HG03045 (cell line): ENCODE data around the gene ACAD10.
A peak's percentile ranks its signal among the peaks of the same experiment; 100 is the strongest.
"Not testable (repeated sequence)": the region's sequence is repeated elsewhere in the genome, so short reads cannot be mapped to it uniquely, and the experiment has no call there.

Source experiments
- ATAC-seq: cut with Tn5 transposase; IDR thresholded peaks from one replicate; pipeline ENCODE4 v1.9.1; 2021; ENCODE audit warnings: mild to moderate bottlenecking, moderate library complexity; ENCODE audit not compliant: unreplicated experiment

Gene ACAD10

DNA sequence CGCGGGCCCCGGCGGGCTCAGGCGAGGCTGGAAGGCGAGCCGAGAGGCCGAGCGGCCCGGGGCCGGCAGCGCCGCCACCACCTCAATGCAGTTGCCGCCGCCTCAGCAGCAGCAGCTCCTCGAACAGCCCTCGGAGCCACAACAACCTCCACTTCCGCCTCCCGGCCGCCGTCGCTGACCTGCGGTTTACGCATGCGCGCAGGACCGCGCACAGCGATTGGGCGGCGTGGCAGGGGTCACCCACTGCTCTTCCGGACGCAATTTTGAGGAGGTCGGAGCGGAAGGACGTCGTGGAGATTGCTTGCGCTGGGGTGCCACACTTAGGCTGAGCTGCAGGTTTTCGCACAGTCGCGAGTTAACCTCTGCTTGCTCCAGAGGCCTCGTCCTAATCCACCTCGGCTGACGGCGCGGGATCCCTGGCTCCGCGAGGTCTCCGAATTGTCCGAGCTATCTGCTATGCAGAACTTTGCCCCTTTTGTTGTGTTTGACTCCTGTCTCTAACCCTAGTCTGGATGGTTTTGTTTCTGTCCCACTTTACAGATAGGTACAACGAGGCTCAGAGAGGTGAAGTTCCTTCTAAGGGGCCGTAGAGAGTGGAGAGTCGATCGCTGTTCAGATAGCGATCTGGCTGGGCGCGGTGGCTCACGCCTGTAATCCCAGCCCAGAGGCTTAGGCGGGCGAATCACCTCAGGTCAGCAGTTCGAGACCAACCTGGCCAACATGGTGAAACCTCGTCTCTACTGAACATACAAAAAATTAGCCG is at the start of gene ACAD10, which contains the start of gene BRAP:
Gene ACAD10 (plus strand): TSS at position 243 of the 763 bp plus-strand sequence. CDS start 6,657 bp downstream, outside the sequence.
Gene BRAP (minus strand): TSS at position 146 of the 763 bp plus-strand sequence. CDS start 164 bp downstream, outside the sequence.
- ATAC-seq = peak; percentile 94

DNA sequence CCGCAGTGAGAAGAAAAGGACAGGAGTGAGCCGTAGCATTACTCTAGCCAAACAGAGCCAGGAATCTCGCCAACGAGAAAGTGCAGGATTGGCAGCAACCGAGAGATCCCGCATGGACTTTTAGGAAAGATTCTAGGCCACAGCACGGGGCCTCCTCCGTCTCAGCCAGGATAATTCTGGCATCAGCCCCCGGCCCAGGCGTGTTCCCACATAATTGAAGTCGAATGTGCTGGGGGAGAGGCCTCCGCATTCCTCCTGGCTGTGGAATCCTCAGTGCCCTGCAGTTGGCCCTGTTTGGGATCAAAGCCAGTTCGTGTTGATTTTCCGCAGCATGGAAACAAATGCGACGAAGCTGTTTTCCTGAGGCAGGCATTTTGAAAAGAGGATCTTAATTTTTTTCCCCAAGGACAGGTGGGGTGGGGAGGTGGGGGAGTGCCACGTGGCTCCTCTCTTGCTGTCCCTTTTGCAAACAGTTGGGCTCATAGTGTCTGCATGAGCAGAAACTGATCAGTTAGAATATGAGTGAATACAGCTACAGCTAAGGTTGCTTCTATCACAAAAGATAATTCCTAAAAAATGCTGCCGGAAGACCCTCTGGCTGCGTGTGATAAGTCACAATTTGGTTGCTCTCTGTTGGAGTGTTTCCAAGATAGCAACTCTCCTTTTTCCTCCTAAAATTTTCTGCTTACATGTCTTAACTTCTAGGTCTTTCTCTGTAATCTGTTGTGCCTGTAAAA is 49.5 kb upstream of the ACAD10 start:
- no peak for ATAC-seq

GRCh38 chr12:111638556-111638955 is 47.3 kb upstream of the ACAD10 start:
- ATAC-seq = no peak

DNA sequence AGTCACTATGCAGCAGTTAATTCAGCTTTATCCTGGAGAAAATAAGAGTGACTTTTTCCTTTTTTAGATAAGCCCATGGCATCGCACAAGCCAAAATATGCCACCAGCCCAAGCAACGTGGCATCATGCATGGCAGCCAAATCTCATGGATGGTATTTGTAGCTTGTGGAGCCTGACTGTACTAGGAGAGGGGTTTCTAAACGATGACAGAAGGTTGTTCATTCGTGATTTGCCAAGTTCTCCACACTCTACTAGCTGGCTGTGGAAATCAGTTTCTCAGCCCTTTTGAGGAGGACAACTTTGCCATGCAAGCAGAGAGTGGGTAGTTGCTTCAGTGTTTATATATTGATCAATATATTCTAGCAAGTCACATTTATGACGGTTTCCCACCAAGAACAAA is 45.3 kb upstream of the ACAD10 start:
- ATAC-seq = no peak

DNA sequence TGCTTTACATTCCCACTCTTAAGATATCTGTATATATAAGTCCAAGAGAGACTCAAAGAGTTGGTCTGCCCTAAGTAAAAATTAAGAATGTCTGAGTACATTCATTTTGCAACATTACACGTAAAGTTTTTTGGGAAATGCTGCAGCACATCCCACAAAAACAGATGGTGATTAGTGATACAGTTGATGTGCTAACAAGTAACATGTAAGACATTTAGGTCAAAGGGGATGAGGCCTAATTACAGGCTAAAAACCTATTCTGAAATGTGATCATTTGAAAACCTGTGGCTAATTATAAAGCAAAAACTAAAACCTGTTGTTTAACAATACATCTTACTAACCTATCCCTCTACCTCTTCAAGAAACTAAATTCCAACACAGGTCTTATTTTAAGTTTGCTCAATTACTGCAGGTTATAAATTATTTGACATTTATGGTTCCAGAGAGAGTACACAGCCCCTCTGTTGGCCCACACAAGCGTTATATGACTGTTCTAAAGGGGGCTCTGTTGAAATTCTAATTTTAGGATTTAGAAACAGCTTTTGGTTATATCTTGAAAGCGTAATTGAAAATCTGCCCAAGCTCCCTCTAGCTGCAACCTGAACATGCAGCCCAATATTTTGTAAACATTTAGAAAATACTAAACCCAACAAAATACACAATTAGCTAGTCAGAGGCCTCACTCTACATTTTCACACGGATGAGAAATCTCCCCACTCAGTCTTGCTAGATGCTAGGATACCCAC is 43.0 kb upstream of the ACAD10 start:
- ATAC-seq = no peak

GRCh38 chr12:111643427-111643826 is 42.4 kb upstream of the ACAD10 start:
- no peak for ATAC-seq

GRCh38 chr12:111645433-111645832 is 40.4 kb upstream of the ACAD10 start:
- no peak for ATAC-seq

DNA sequence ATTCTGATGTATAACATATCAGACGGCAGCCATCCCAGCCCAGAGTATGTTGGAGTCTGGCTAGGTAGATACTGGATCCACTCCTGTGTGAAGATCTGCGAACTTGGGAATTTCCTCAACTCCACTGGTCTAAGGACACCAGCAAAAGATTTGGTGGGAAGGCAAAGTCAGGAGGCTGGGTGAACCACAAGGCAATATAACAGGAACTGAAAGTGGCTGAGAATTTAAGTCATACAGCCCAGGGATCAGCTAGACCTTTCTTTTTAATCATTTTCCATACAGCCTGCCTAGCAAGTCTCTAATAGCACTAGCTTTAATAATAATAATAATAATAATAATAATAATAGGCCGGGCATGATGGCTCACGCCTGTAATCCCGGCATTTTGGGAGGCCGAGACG is 34.9 kb upstream of the ACAD10 start:
- no peak for ATAC-seq

DNA sequence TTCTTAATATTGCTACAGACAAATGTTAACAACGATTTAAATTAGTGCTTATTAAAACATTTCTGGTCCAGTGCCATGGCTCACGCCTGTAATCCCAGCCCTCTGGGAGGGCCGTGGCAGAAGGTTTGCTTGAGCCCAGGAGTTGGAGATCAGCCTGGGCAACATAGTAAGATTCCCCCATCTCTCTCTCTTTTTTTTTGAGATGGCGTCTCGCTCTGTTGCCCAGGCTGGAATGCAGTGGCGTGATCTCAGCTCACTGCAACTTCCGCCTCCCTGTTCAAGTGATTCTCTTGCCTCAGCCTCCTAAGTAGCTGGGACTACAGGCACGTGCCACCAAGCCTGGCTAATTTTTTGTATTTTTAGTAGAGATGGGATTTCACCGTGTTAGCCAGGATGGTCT is 33.3 kb upstream of the ACAD10 start:
- ATAC-seq = not testable (repeated sequence)

GRCh38 chr12:111653596-111653995 is 32.3 kb upstream of the ACAD10 start:
- no peak for ATAC-seq

- ATAC-seq = no peak
Observed at GRCh38 chr12:111655356-111655755, 30.5 kb upstream of the ACAD10 start.

- no peak for ATAC-seq
Observed at GRCh38 chr12:111656016-111656415, 29.8 kb upstream of the ACAD10 start.

- no peak for ATAC-seq
Observed at GRCh38 chr12:111664499-111664898, 21.4 kb upstream of the ACAD10 start.

- no peak for ATAC-seq
Observed at GRCh38 chr12:111664961-111665865, 20.6 kb upstream of the ACAD10 start.

GRCh38 chr12:111672822-111673381 is 13.0 kb upstream of the ACAD10 start:
- no peak for ATAC-seq

- ATAC-seq = no peak
Observed at GRCh38 chr12:111673503-111673902, 12.3 kb upstream of the ACAD10 start.

GRCh38 chr12:111677186-111677585 is 8.7 kb upstream of the ACAD10 start:
- no peak for ATAC-seq

GRCh38 chr12:111684485-111685198 is 1.2 kb upstream of the ACAD10 start:
- not testable (repeated sequence) for ATAC-seq

DNA sequence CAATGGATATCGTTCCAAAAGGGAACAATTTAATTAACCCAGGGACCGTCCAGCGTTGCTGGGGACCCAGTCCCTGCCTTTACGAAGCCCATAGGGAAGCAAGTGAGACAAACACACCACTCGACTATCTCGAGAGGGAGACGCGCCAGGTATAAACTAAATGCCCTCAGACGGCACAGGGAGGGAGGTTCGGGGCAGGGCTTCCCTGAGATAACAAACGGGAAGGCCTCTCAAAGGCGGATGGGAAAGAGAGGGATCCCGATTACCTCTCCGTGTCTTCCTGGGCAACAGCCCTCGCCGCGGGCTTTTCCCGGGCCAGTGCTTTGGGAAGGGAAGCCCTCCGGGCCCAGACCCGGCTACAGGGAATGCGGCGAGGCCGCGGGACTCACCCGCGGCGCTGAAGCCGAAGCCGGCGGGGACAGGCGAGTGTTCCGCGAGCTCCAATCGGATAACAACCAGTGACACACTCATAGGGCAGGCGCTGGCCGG is 487 bp upstream of the ACAD10 start:
- ATAC-seq = peak; percentile 2
